Measurements from ENCODE around the gene HAGH.
"Not testable (repeated sequence)": the region's sequence is repeated elsewhere in the genome, so short reads cannot be mapped to it uniquely, and the experiment has no call there.

Gene HAGH

DNA sequence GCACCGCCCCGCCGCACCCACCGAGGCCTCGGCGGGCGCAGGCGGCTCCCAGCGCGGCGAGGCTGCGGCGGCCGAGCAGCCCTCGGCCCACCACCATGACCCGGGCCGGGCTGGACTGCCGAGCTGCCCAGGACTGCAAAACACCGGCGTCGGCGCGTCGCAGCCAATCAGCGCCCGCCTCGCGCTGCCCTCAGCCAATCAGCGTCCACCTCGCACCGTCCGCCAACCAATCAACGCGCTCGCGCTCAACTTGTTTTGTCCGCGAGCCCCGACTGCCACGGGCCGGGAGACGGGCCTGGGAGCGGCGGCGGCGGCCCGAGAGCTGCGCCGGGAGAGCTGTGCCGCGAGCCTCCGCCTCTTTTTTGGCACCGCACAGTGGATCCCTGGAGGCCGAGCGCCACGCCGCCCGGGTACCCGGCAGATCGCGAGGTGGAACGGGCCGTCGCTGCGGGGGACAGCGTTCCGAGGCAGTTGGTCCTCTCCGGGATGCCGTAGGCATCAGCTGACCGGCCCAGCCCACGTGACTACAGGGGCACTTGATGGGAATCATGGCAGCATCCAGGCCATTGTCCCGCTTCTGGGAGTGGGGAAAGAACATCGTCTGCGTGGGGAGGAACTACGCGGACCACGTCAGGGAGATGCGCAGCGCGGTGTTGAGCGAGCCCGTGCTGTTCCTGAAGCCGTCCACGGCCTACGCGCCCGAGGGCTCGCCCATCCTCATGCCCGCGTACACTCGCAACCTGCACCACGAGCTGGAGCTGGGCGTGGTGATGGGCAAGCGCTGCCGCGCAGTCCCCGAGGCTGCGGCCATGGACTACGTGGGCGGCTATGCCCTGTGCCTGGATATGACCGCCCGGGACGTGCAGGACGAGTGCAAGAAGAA, at the start of gene HAGH, which contains the start of gene FAHD1:
Gene HAGH (minus strand): TSS at position 135 of the 883 bp plus-strand sequence. CDS start 38 bp downstream, at position 97.
Gene FAHD1 (plus strand): TSS at position 516 of the 883 bp plus-strand sequence. CDS start 33 bp downstream, at position 549.
- no peaks in the 10 kb centered on the region for H4K20me1 ChIP-seq (ENCODE audit: insufficient read depth, low read length)
- peak within 1 kb of the TSS; percentile 72 for H3K9ac ChIP-seq (ENCODE audit: low read length)
- H3F3A ChIP-seq (ENCODE audit: insufficient read depth, low read length): peaks cover 6% of the 10 kb centered on the region
- H3K4me3 ChIP-seq (ENCODE audit: low read length): peak within 1 kb of the TSS; percentile 99
- H3K27me3 ChIP-seq (replicated peaks; ENCODE audit: insufficient read depth, low read length): no peaks in the 10 kb centered on the region
- H3K4me2 ChIP-seq (ENCODE audit: low read depth, low read length): peak within 1 kb of the TSS; percentile 94
- peak within 1 kb of the TSS; percentile 94 for H2AFZ ChIP-seq (ENCODE audit: low read length)
- H3K9me3 ChIP-seq (replicated peaks; ENCODE audit: insufficient read depth, low read length): no peaks in the 10 kb centered on the region
- H3K79me2 ChIP-seq (ENCODE audit: low read length): peaks cover 59% of the 10 kb centered on the region
- peak within 1 kb of the TSS; percentile 44; the same call in 1 of the 2 replicates for H3K27ac ChIP-seq (ENCODE audit: low read length)
- no peak for TF ChIP-seq EZH2phosphoT487 (IDR thresholded peaks at IDR 0.05; ENCODE audit: low read length)
- TF ChIP-seq EZH2 (optimal IDR thresholded peaks at IDR 0.05; ENCODE audit: low read depth, low read length): no peak
- no peak for TF ChIP-seq CTCF (IDR thresholded peaks at IDR 0.05; ENCODE audit: low read length)
- no peaks in the 10 kb centered on the region for H3K36me3 ChIP-seq (replicated peaks; ENCODE audit: insufficient read depth, low read length)
- H3K4me1 ChIP-seq (ENCODE audit: low read length): peaks cover 12% of the 10 kb centered on the region; the same call in 1 of the 2 replicates
- H3K9me2 ChIP-seq (replicated peaks; ENCODE audit: insufficient read depth, low read length): no peaks in the 10 kb centered on the region
- DNase-seq: peak; percentile 92

DNA sequence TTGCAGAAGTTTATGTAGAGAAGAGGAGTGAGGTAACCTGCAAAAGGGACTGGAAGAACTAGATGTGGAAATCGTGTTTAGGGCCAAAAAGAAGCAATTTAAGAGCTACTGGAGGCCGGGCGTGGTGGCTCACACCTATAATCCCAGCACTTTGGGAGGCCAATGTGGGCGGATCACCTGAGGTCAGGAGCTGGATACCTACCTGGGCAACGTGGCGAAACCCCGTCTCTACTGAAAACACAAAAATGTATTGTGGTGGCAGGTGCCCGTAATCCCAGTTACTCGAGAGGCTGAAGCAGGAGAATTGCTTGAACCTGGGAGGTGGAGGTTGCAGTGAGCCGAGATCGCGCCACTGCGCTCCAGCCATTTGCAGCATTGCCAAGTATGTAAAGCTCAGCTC, 49.4 kb upstream of the HAGH start:
- H3K79me2 ChIP-seq (ENCODE audit: low read length); H3F3A ChIP-seq (ENCODE audit: insufficient read depth, low read length); H3K4me1 ChIP-seq (ENCODE audit: low read length); H3K9me3 ChIP-seq (replicated peaks; ENCODE audit: insufficient read depth, low read length); H3K9ac ChIP-seq (ENCODE audit: low read length); H3K36me3 ChIP-seq (replicated peaks; ENCODE audit: insufficient read depth, low read length); H3K27me3 ChIP-seq (replicated peaks; ENCODE audit: insufficient read depth, low read length); H4K20me1 ChIP-seq (ENCODE audit: insufficient read depth, low read length); H3K9me2 ChIP-seq (replicated peaks; ENCODE audit: insufficient read depth, low read length): not testable (repeated sequence)
- Histone ChIP-seq H3K4me2 (ENCODE audit: low read depth, low read length) (peak overlapping the region; percentile 47; the same call in 1 of the 2 replicates), H3K27ac (ENCODE audit: low read length) (peak overlapping the region; percentile 33; the same call in 1 of the 2 replicates), H2AFZ (ENCODE audit: low read length) (0 out of 2 replicates have a peak overlapping the region, but pooled peaks have one; percentile 34), H3K4me3 (ENCODE audit: low read length) (peak overlapping the region; percentile 24; the same call in 1 of the 2 replicates)
- peak; percentile 41 for DNase-seq

DNA sequence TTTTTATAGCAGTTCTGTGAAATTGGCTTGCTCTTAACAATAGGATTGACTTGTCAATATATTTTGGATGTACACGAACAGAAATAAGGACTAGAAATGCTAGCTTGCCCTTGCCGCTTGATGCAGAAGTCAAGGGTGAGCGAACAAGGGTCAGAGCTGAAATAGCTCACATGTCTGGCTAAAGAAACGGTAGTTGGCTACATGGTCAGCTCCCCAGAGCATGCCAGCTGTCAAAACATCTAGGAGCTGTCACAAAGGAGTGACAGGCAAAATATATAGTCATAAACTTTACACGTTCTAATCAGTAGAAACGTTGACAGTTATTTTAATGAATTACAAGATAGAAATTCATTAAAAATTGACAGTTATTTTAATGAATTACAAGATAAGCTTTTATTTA, 48.2 kb upstream of the HAGH start:
- no peak overlapping the region for H3K4me3 ChIP-seq (ENCODE audit: low read length)
- H4K20me1 ChIP-seq (ENCODE audit: insufficient read depth, low read length): no peaks in the 10 kb centered on the region
- no peak overlapping the region for H3K27ac ChIP-seq (ENCODE audit: low read length)
- H3K36me3 ChIP-seq (replicated peaks; ENCODE audit: insufficient read depth, low read length): no peaks in the 10 kb centered on the region
- no peaks in the 10 kb centered on the region for H3K79me2 ChIP-seq (ENCODE audit: low read length)
- no peak overlapping the region for H3K4me2 ChIP-seq (ENCODE audit: low read depth, low read length)
- no peak for DNase-seq
- TF ChIP-seq EZH2phosphoT487 (IDR thresholded peaks at IDR 0.05; ENCODE audit: low read length) (no peak), CTCF (IDR thresholded peaks at IDR 0.05; ENCODE audit: low read length) (no peak), EZH2 (optimal IDR thresholded peaks at IDR 0.05; ENCODE audit: low read depth, low read length) (no peak)
- H3K27me3 ChIP-seq (replicated peaks; ENCODE audit: insufficient read depth, low read length): no peaks in the 10 kb centered on the region
- H2AFZ ChIP-seq (ENCODE audit: low read length): no peak overlapping the region
- H3K9me2 ChIP-seq (replicated peaks; ENCODE audit: insufficient read depth, low read length): no peaks in the 10 kb centered on the region
- H3K9me3 ChIP-seq (replicated peaks; ENCODE audit: insufficient read depth, low read length): no peaks in the 10 kb centered on the region
- peaks cover 6% of the 10 kb centered on the region; the same call in 1 of the 2 replicates for H3F3A ChIP-seq (ENCODE audit: insufficient read depth, low read length)
- no peak overlapping the region for H3K9ac ChIP-seq (ENCODE audit: low read length)
- 0 out of 2 replicates have a peak, but pooled peaks cover 4% of the 10 kb centered on the region for H3K4me1 ChIP-seq (ENCODE audit: low read length)
